SU-DHL-6 (cell line): Measurements from ENCODE around the gene LRRC39.

Source experiments
- CTCF ChIP-seq: fragments of 200-600 bp; sonication (generic); IDR thresholded peaks from one replicate; pipeline ENCODE4 v1.5.1; 2017; ENCODE audit warnings: antibody characterized with exemption, mild to moderate bottlenecking, low read length, moderate library complexity; ENCODE audit not compliant: insufficient read depth, poor library complexity, severe bottlenecking
- EZH2phosphoT487 ChIP-seq: fragments of 200-600 bp; sonication (generic), shearing (Covaris generic); conservative IDR thresholded peaks from 2 replicates; pipeline ENCODE4 v1.6.1; 2018; ENCODE audit warnings: mild to moderate bottlenecking, antibody characterized with exemption, low read length, moderate library complexity, mixed read lengths

- TF ChIP-seq CTCF (no peak), EZH2phosphoT487 (no peak)
Measured at GRCh38 chr1:100184536-100184935, 6.5 kb upstream of the LRRC39 start.
